Breast epithelium (tissue), 4 donors: ENCODE data around the gene CRY2. TPM values are rescaled to one million over a fixed set of nuclear protein-coding genes. Genes with fewer than 3 reads are reported as not detected.

Experiments used
- DNase-seq, 2 donors: peaks; one replicate each; pipeline ENCODE4 v3.0.0-alpha.2; 2019; ENCODE audit warnings: low spot score in 2 of 2
- H3K27ac ChIP-seq, 2 donors: fragments of 200-600 bp; sonication (generic) in 1 of 2; one replicate each; pipeline ENCODE4 v1.5.1; 2016 to 2019; ENCODE audit warnings: mild to moderate bottlenecking in 1 of 2
- H3K27me3 ChIP-seq, 2 donors: fragments of 200-600 bp; sonication (generic) in 1 of 2; one replicate each; pipeline versions ENCODE4 v1.5.1 to v1.6.0; 2017 to 2019; ENCODE audit warnings: control low read depth in 1 of 2, mild to moderate bottlenecking in 1 of 2
- H3K36me3 ChIP-seq: fragments of 200-600 bp; one replicate; pipeline ENCODE4 v1.5.1; 2019
- H3K4me1 ChIP-seq, 2 donors: fragments of 200-600 bp; sonication (generic); one replicate each; pipeline ENCODE4 v1.5.1; 2016 to 2019; ENCODE audit warnings: control low read depth in 1 of 2
- H3K4me3 ChIP-seq, 3 donors: fragments of 200-600 bp; sonication (generic); 1 replicate in 2 of 3; 2 replicates in 1 of 3; pipeline ENCODE4 v1.5.1; 2016 to 2019; ENCODE audit warnings: mild to moderate bottlenecking in 3 of 3, moderate library complexity in 2 of 3
- H3K9me3 ChIP-seq, 2 donors: fragments of 200-600 bp; sonication (generic) in 1 of 2; one replicate each; pipeline ENCODE4 v1.5.1; 2016 to 2019; ENCODE audit warnings: control low read depth in 1 of 2
- CTCF ChIP-seq, 3 donors: fragments of 450-650 bp; IDR thresholded peaks; one replicate each; pipeline ENCODE4 v1.5.1; 2016 to 2017; ENCODE audit warnings: antibody characterized with exemption in 3 of 3, mild to moderate bottlenecking in 3 of 3, moderate library complexity in 3 of 3
- POLR2A ChIP-seq: fragments of 450-650 bp; IDR thresholded peaks from one replicate; pipeline ENCODE4 v1.6.1; 2016; ENCODE audit warnings: antibody characterized with exemption, mild to moderate bottlenecking, moderate library complexity
- POLR2AphosphoS5 ChIP-seq, 3 donors: sonication (generic); formaldehyde crosslinking; IDR thresholded peaks; one replicate each; pipeline ENCODE4 v1.6.1; 2017; ENCODE audit warnings: antibody characterized with exemption in 3 of 3
- intact Hi-C: fragments of 100-400 bp; cut with DNase I; formaldehyde crosslinking; loops from one replicate; pipeline ENCODE4 v1.15.1; 2023; ENCODE audit warnings: low total_unique reads
- total RNA-seq, 3 donors: library from RNA; depleted of rRNA; stranded (reverse); fragments of >200 nt; gene quantifications; one replicate each; pipeline ENCODE4 v1.1.0, GENCODE V29; 2016

The CRY2 gene
- total RNA-seq, 3 donors from 2014 or later: 44.2 to 54.1 (median 44.3) TPM

- H3K9me3 ChIP-seq: no peaks in the 10 kb centered on the region
- no peak overlapping the region for H3K4me3 ChIP-seq
- no peak for TF ChIP-seq POLR2A
- no peaks in the 10 kb centered on the region for H3K27me3 ChIP-seq
- no peaks in the 10 kb centered on the region for H3K4me1 ChIP-seq
- no peaks in the 10 kb centered on the region for H3K36me3 ChIP-seq
- DNase-seq: no peak
- intact Hi-C loops: no loop called here
- no peak overlapping the region for H3K27ac ChIP-seq
Measured at GRCh38 chr11:45827123-45827522, 20.2 kb upstream of the CRY2 start.

GRCh38 chr11:45828996-45829395 is 18.3 kb upstream of the CRY2 start:
- H3K9me3 ChIP-seq: no peaks in the 10 kb centered on the region
- H3K27ac ChIP-seq: no peak overlapping the region
- no peaks in the 10 kb centered on the region for H3K27me3 ChIP-seq
- no peaks in the 10 kb centered on the region for H3K4me1 ChIP-seq
- intact Hi-C loops: no loop called here
- H3K4me3 ChIP-seq: no peak overlapping the region
- H3K36me3 ChIP-seq: no peaks in the 10 kb centered on the region
- no peak for TF ChIP-seq POLR2A
- no peak for TF ChIP-seq CTCF (IDR thresholded peaks at IDR 0.05)
- no peak for TF ChIP-seq POLR2AphosphoS5 (IDR thresholded peaks at IDR 0.05)
- no peak for DNase-seq

DNA sequence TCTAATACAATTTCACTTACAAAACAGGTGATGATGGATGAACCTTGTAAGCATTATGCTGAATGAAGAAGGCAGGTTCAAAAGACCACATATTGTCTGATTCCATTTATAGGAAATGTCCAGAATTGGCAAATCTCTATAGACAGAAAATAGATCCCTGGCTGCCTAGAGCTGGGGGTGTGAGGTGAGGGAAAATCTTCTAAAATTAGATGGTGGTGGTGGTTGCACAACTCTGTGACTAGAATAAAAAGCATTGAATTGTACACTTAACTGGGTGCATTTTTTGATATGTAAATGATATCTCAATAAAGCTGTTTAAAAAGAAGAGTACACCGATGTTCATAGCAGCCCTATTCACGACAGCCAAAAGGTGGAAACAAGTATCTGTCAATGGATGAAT is 16.7 kb upstream of the CRY2 start:
- no peaks in the 10 kb centered on the region for H3K4me1 ChIP-seq
- DNase-seq: no peak
- H3K27ac ChIP-seq: no peak overlapping the region
- no peak overlapping the region for H3K4me3 ChIP-seq
- no peaks in the 10 kb centered on the region for H3K9me3 ChIP-seq
- H3K36me3 ChIP-seq: no peaks in the 10 kb centered on the region
- intact Hi-C loops: no loop called here
- TF ChIP-seq POLR2A (no peak), POLR2AphosphoS5 (IDR thresholded peaks at IDR 0.05) (no peak), CTCF (IDR thresholded peaks at IDR 0.05) (no peak)
- H3K27me3 ChIP-seq: no peaks in the 10 kb centered on the region

DNA sequence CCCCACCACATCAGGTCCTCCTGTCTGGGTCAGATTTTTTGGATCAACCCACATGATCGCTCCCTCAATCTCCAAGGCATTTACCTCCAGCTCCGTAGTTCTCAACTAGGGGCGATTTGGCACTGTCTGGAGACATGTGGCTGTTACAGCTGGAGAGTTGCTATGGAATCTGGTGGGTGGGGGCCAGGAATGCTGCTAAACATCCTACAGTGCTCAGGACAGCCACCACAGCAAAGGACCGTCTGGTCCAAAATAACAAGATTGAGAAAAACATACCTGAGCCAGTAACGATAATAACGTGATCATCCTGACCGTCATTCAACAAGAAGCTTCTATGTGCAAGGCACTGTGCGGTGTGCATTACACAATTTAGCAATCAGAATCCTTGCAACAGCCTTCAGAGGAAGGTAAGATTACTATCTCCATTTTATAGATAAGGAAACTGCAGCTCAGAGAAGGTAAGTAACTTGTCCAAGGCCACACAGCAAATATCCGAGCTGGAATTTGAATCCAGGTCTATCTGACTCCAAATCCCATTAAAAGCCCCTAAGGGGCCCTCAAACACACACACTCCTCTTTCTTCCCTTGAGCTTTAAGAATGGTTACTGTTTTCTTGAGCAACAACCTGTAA is 14.3 kb upstream of the CRY2 start:
- intact Hi-C loops: no loop called here
- H3K9me3 ChIP-seq: no peaks in the 10 kb centered on the region
- DNase-seq: no peak

GRCh38 chr11:45833761-45834160 is 13.5 kb upstream of the CRY2 start:
- no peak for TF ChIP-seq POLR2AphosphoS5 (IDR thresholded peaks at IDR 0.05)
- TF ChIP-seq POLR2A: no peak
- TF ChIP-seq CTCF (IDR thresholded peaks at IDR 0.05): no peak
- DNase-seq: no peak
- H3K27ac ChIP-seq: no peak overlapping the region
- no peaks in the 10 kb centered on the region for H3K36me3 ChIP-seq
- intact Hi-C loops: no loop called here
- no peaks in the 10 kb centered on the region for H3K4me1 ChIP-seq
- no peaks in the 10 kb centered on the region for H3K9me3 ChIP-seq
- H3K27me3 ChIP-seq: no peaks in the 10 kb centered on the region
- H3K4me3 ChIP-seq: no peak overlapping the region

More for the DNA sequence above, 14.3 kb upstream of the CRY2 start:
- no peak for TF ChIP-seq POLR2A
- no peak for TF ChIP-seq POLR2AphosphoS5 (IDR thresholded peaks at IDR 0.05)
- TF ChIP-seq CTCF (IDR thresholded peaks at IDR 0.05): no peak
- Histone ChIP-seq H3K4me1 (no peaks in the 10 kb centered on the region), H3K27me3 (no peaks in the 10 kb centered on the region), H3K27ac (no peak overlapping the region), H3K36me3 (no peaks in the 10 kb centered on the region), H3K4me3 (no peak overlapping the region)
